ENCODE results near the gene IRS2.
A peak's percentile ranks its signal among the peaks of the same experiment; 100 is the strongest.
"Not testable (repeated sequence)": the region's sequence is repeated elsewhere in the genome, so short reads cannot be mapped to it uniquely, and the experiment has no call there.

The IRS2 gene, protein sequence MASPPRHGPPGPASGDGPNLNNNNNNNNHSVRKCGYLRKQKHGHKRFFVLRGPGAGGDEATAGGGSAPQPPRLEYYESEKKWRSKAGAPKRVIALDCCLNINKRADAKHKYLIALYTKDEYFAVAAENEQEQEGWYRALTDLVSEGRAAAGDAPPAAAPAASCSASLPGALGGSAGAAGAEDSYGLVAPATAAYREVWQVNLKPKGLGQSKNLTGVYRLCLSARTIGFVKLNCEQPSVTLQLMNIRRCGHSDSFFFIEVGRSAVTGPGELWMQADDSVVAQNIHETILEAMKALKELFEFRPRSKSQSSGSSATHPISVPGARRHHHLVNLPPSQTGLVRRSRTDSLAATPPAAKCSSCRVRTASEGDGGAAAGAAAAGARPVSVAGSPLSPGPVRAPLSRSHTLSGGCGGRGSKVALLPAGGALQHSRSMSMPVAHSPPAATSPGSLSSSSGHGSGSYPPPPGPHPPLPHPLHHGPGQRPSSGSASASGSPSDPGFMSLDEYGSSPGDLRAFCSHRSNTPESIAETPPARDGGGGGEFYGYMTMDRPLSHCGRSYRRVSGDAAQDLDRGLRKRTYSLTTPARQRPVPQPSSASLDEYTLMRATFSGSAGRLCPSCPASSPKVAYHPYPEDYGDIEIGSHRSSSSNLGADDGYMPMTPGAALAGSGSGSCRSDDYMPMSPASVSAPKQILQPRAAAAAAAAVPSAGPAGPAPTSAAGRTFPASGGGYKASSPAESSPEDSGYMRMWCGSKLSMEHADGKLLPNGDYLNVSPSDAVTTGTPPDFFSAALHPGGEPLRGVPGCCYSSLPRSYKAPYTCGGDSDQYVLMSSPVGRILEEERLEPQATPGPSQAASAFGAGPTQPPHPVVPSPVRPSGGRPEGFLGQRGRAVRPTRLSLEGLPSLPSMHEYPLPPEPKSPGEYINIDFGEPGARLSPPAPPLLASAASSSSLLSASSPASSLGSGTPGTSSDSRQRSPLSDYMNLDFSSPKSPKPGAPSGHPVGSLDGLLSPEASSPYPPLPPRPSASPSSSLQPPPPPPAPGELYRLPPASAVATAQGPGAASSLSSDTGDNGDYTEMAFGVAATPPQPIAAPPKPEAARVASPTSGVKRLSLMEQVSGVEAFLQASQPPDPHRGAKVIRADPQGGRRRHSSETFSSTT (N-terminal part only)

GRCh38 chr13:109786457-109787134 lies at the start of gene IRS2:
Gene IRS2, minus strand, starts transcription at chr13:109786583. Its CDS starts 530 bp downstream, at chr13:109786053.
- peak; percentile 82 to 87 (median 85) for DNase-seq (ENCODE audit: low read depth in 3 of 3, low spot score in 1 of 3)

GRCh38 chr13:109834973-109835720 lies 48.8 kb upstream of the IRS2 start:
- DNase-seq (ENCODE audit: low read depth in 3 of 3, low spot score in 1 of 3), result no peak

DNA sequence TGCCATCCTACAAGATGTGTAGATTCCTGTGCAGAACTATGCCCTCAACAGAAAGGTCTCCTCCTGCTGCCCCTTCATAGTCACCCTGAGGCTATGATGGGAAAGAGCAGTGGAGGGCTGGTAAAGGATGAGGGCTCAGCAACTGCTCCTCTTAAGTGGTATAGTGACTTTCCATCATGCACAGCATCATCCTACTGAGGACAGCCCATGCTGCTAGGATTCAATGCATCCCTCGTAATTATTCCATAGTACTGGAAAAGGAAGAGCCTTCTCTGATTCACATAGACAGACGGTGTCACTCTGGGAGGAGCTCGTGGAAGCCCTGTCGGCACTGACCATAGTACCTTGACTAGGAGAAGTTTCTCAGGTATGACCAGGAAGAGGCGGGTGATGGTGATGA lies 47.6 kb upstream of the IRS2 start:
- no peak for DNase-seq (ENCODE audit: low read depth in 3 of 3, low spot score in 1 of 3)

GRCh38 chr13:109833071-109833470 lies 46.7 kb upstream of the IRS2 start:
- DNase-seq (ENCODE audit: low read depth in 3 of 3, low spot score in 1 of 3), result no peak

GRCh38 chr13:109828591-109829316 lies 42.4 kb upstream of the IRS2 start:
- DNase-seq (ENCODE audit: low read depth in 3 of 3, low spot score in 1 of 3), result not testable (repeated sequence)

GRCh38 chr13:109823201-109823600 lies 36.8 kb upstream of the IRS2 start:
- DNase-seq (ENCODE audit: low read depth in 3 of 3, low spot score in 1 of 3), result not testable (repeated sequence)

DNA sequence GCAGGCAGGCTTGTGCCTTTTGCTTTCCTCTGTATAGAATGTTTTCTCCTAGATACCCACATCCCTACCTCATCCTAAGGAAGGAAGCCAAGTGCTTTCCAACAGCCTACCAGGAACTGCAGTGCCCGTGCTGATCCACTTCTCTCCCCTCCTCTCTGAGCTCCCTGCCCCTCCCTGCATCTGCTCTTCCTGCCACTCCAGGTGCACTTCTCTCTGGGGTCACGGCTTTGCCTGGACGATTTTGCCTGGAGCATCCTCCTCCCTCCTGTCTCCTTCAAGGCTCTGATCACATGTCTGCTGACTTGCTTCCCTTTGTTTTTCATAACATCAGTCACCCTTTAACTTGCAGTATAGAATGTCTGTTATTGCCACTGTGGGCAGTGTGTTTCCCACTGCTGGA lies 34.7 kb upstream of the IRS2 start:
- no peak for DNase-seq (ENCODE audit: low read depth in 3 of 3, low spot score in 1 of 3)

- DNase-seq (ENCODE audit: low read depth in 3 of 3, low spot score in 1 of 3), result no peak
Observed at GRCh38 chr13:109819874-109820273, 33.5 kb upstream of the IRS2 start.

DNA sequence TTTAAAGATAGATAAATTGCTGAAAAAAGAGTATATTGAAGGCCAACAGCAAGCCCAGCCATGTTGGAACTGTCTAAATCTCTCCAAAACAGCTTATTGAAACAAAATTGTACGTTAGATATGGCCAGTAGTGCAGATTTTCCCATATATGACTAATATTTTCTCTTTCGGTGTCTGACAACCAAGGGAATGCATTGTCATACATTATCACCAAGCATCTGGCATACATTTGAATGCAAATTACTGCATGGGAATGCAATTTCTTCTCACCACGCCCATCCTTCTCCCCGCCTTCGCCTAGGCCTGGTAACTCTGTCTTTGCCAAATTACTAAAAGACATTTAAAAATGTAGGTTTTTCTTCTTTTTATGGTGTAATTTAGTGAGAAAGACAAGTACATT lies 32.5 kb upstream of the IRS2 start:
- DNase-seq (ENCODE audit: low read depth in 3 of 3, low spot score in 1 of 3), result no peak

DNA sequence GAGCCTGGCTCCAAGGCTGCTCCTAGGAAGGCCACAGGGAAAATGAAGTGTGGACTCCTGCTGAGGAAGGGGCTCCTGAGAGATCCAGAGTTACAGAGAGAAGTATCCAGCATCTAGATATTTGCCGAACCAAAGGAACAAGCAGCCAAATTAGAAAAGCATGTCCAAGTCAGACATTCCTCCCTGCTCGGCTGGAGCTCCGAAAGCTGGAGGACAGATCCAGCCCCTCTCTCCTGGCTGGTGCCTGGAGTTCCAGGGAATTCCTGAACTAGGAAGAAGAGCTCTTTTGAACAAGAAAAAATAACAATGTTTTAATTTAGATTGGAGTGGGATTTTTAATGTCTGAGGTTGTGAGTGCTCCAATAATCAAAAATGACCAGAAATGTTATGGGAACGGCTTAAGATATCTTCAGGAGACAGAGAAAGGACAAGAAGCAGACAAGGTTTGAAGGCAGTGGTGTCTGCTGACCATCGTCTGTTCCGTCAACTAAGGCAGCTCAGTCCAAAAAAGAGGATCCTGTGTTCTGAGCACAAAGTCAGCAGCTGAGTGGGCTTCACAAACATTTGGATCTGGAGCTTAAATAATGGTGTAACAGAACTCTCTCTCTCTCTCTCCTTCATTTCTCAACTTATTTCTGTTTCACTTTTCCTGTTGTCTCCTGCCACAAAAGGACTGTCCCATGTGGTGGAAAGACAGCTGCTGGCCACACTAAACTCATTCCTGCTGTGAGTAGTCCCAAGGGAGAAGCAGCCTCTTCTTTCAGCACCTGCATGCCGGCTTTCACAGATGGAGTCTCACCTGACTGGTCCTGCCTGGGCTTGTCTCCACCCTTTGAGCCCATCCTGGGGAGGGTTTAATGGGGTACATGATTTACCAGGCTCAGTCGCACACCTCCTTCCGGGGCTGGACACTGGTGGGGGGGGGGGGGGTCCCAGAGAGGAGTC lies 31.5 kb upstream of the IRS2 start:
- DNase-seq (ENCODE audit: low read depth in 3 of 3, low spot score in 1 of 3), result no peak

DNA sequence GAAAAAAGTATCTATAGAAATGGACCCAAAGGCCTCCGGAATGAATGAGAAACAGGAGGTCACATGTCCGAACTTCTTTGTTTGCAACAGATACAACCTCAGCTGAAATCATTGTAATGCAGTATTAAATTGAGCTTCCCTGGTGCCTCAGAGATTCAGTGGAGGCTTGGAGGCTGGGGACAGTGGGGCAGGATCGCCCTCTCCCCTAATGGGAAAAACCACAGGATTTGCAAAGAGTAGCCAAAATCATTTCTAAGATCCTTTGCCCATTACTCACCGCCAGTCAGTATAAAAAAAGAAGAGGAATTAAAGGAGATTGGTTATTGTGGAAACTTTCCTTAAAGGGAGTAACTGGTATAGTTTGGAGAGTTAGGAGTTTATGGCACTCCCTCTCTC lies 30.4 kb upstream of the IRS2 start:
- no peak for DNase-seq (ENCODE audit: low read depth in 3 of 3, low spot score in 1 of 3)

DNA sequence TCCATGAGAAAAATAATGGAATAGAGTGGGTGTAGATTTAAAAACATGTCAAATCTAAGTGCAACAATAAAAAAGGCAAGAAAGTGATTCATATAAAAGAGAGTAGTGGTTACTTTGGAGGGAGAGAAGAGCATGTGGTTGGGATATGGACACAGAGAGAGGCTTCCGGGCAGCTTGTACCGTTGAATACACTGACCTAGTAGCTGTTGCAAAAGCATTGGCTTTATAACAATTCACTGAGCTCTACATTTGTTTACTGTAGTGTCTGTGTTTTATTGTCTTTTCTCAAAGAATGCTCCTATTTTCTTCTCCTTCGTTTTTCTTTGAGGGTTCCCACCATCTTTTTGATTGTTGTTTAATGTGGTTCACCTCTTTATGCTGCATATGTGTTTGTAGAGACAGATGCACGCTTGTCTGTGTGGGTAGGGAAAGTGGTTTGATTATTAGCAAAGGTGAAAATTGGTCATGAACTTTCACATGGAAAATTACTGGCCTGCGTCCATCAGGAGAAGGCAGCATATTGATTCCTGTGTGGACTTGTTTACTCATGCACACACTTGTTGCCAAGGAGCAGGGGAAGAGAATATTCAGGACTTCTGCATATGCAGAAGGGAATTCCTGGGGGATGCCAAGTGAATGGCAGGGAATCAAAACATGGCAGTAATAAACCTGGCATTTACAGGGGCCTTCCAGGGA lies 29.9 kb upstream of the IRS2 start:
- no peak for DNase-seq (ENCODE audit: low read depth in 3 of 3, low spot score in 1 of 3)

DNA sequence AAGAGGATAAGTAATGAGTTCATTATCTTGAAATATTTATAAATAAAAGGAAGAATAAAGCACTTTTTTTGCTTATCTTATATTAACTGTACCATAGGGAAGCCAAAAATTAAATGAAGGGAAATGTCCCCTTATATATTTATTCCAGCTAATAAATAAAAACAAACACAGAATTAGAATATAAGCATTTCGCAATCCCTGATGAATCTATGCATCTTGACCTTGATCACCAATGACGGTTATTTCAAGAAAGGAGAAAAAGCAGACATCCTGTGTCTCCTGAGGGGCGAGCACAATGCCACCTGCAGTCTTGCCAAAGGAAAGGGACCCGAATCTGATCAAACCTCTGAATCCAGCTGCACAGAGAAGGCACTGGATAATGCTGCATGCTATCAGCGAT lies 29.3 kb upstream of the IRS2 start:
- DNase-seq (ENCODE audit: low read depth in 3 of 3, low spot score in 1 of 3), result no peak

GRCh38 chr13:109813663-109814062 lies 27.3 kb upstream of the IRS2 start:
- DNase-seq (ENCODE audit: low read depth in 3 of 3, low spot score in 1 of 3), result no peak

DNA sequence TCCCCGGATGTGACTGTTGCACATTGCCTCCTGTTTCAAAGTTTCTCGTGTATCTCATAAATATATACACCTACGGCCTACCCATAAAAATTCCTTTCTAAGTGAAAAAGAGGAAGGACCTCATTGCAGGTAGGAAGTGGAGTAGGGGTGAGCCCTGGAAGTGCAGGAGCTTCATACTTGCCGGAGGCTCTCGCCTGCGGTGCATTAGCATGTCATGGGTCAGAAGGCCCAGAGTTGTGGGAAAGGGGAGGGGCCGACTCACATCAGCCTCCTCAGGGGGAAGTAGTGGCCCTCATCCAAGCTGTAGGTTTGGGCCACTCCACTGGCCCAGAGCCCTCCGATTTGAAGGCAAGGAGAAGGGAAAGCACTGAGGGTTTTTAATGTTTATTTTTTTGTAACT lies 26.0 kb upstream of the IRS2 start:
- no peak for DNase-seq (ENCODE audit: low read depth in 3 of 3, low spot score in 1 of 3)

- no peak for DNase-seq (ENCODE audit: low read depth in 3 of 3, low spot score in 1 of 3)
Observed at GRCh38 chr13:109810761-109811510, 24.6 kb upstream of the IRS2 start.

DNA sequence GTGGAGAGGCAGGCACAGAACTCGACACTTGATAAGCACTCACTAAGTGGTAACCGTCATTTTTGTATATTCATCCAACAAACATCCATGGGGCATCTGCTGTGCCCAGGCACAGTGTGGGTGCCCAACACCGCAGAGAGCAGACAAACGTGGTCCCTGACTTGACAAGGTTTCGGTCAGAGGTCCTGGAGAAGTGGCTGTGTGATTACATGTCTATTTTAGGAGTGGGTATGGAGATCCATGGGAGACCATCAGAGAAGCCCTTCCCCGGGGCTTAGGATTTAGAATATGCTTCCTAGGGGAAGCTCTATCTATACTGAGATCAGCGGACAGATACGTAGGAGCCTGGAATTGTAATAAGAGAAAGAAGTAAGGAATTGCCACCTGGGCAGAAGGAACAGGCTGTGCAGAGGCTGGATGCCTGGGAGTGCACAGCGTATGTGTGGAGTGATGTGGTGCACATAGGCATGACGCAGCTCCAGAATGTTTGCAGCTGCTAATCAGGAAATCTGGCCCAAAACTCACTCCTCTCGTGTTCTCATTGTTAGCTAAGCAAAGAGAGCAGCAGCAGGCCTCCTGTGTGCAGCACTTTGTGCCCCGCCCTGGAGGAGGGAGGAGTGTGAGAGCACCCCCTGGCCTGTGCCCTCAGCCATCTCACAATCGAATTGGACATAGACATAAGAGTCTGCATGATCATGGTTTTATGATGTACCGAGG lies 23.0 kb upstream of the IRS2 start:
- DNase-seq (ENCODE audit: low read depth in 3 of 3, low spot score in 1 of 3), result no peak
